Fibroblast of pulmonary artery (primary cell): ENCODE measurements around the gene PLCH1.

Experiments
- DNase-seq: peaks from one replicate; pipeline ENCODE4 v3.0.0-alpha.2; 2010; ENCODE audit warnings: low read depth
- H3K4me3 ChIP-seq: replicated peaks from 2 replicates; pipeline ENCODE4 v1.5.1; 2011; ENCODE audit warnings: low read depth, mild to moderate bottlenecking, control low read depth, low read length, moderate library complexity
- CTCF ChIP-seq: IDR thresholded peaks from 2 replicates; pipeline ENCODE4 v1.5.1; 2011; ENCODE audit warnings: mild to moderate bottlenecking, control low read depth, low read length, inconsistent platforms; ENCODE audit errors: missing control alignments

PLCH1 gene

GRCh38 chr3:155744626-155745324 is at the start of gene PLCH1:
PLCH1 (minus strand) TSS chr3:155745071; CDS start chr3:155704224, 40,847 bp downstream.
- peak; percentile 44 for DNase-seq
- H3K4me3 ChIP-seq: peak within 1 kb of the TSS; percentile 67
- no peak for TF ChIP-seq CTCF

GRCh38 chr3:155792532-155792931 is 47.7 kb upstream of the PLCH1 start:
- H3K4me3 ChIP-seq: no peak overlapping the region
- TF ChIP-seq CTCF: no peak
- DNase-seq: no peak

GRCh38 chr3:155791190-155791589 is 46.3 kb upstream of the PLCH1 start:
- DNase-seq: peak; percentile 12
- no peak overlapping the region for H3K4me3 ChIP-seq
- no peak for TF ChIP-seq CTCF

- no peak for TF ChIP-seq CTCF
- H3K4me3 ChIP-seq: no peak overlapping the region
- no peak for DNase-seq
Observed at GRCh38 chr3:155790272-155790925, 45.5 kb upstream of the PLCH1 start.

- no peak for TF ChIP-seq CTCF
- DNase-seq: no peak
- no peak overlapping the region for H3K4me3 ChIP-seq
Observed at GRCh38 chr3:155785662-155786295, 40.9 kb upstream of the PLCH1 start.

- no peak for TF ChIP-seq CTCF
- DNase-seq: no peak
- H3K4me3 ChIP-seq: no peak overlapping the region
Observed at GRCh38 chr3:155782390-155782953, 37.6 kb upstream of the PLCH1 start.
